SIG-M5 treated with dmso at 0.1 percent for 504 hours (cell line): ENCODE data around the gene SLC13A3.

Source experiments
- DNase-seq: peaks from one replicate; lab custom pipeline; 2025; ENCODE audit not compliant: unreplicated experiment; lab: John Stamatoyannopoulos, UW

SLC13A3 gene

GRCh38 chr20:46582648-46583047 lies 68.6 kb downstream of the SLC13A3 start:
- DNase-seq, result no peak

DNA sequence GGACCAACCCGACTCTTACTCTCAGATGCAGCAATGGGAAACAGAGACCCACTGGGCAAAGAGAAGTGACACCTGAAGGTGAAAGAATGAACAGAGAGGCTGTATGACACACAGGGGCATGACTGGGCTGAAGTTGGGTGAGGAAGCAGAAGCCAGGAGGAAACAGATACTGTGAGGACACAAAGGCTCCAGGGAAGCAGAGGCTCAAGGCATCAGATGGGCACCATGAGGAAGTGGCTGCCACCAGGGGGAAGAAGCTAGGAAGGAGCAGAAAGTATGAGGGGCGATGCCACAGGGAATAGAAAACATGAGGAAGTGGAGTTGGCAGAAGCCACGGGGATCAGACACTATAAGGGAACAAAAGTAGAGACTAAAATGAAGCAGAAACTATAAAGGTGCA lies 69.9 kb downstream of the SLC13A3 start:
- no peak for DNase-seq

GRCh38 chr20:46580613-46581205 lies 70.5 kb downstream of the SLC13A3 start:
- DNase-seq, result no peak

- no peak for DNase-seq
Measured at GRCh38 chr20:46578745-46579144, 72.5 kb downstream of the SLC13A3 start.

GRCh38 chr20:46576774-46577395 lies 74.4 kb downstream of the SLC13A3 start:
- DNase-seq, result no peak

DNA sequence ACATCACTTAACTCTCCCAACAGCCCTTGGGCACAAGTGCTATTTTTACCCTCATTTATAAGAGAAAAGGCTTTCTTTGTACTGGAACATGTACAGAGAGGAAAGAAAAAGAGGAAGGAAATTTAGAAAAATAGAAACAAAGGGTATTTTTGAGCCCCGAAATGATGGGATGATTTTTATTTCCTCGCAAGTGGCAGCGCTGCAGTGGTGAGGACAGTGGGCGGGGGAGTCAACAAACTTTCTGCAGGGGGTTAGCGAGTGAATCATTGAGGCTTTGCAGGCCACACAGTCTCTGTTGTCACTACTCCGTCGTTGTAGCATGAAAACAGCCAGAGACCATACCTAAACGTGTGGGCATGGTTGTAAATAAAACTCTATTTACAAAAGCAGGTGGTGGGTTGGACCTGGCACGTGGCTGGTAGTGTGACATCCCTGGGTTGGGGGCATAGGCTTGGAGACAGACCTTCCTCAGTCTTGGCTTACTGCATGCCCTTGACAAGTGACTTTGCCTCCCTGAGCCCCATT lies 75.3 kb downstream of the SLC13A3 start:
- DNase-seq, result peak; percentile 57

- no peak for DNase-seq
Measured at GRCh38 chr20:46575394-46575793, 75.9 kb downstream of the SLC13A3 start.

GRCh38 chr20:46573788-46574584 lies 77.3 kb downstream of the SLC13A3 start:
- DNase-seq, result no peak

DNA sequence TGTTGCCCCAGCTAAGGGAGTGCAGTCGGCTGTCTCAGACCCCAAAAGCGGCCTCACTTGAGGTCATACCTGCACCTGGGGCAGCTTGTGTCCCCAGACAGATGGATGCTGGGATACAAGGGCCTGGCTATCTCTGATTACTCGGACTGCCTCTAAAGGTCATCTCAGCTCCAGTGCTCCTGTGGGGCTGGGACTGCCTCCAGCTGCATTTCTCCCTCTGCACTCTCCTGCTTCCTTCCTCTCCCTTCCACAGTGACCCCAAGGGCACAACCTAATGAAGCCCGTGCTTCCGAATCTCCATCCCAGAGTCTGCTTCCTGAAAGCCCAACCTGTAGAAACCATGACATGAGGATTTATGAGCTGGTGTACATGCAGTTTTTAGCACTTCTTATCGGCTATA lies 78.0 kb downstream of the SLC13A3 start:
- no peak for DNase-seq

DNA sequence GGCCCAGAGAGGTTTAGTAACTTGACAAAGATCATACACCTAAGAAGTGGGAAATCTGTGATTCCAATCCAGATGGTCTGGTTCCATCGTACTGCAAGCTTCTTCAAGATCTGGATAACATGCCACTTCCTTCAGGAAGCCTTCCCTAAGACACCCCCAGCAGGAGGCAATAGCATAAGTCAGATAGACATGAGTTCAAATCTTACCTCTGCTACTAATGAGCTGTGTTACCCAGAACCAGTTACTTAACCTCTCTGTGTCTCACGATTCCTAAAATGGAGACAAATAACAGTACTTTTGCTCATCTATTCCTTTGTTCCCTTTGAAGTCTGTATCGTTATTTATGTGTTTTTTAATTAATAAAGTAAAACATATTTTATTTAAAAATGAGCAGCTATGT lies 78.5 kb downstream of the SLC13A3 start:
- DNase-seq, result no peak

DNA sequence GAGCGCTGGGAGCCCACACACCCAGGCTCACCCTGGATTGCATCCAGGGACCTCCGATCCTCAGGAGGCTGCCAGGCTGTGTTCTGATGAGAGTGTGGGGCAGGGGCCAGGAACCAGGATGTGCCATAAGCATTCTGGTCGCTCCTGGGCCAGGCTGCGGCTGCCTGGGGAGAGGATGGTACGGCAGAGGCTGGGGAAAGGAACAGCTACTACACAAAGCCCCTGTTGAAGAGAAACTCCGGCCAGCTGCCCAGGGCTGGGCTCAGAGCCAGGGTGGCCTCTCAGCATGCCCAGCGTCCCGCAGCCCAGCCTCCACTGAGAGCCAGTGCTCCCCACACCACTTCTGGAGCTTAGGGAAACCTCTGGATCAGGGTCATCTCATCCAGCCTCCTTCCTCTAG lies 79.1 kb downstream of the SLC13A3 start:
- no peak for DNase-seq

- DNase-seq, result no peak
Measured at GRCh38 chr20:46571418-46571817, 79.8 kb downstream of the SLC13A3 start.

DNA sequence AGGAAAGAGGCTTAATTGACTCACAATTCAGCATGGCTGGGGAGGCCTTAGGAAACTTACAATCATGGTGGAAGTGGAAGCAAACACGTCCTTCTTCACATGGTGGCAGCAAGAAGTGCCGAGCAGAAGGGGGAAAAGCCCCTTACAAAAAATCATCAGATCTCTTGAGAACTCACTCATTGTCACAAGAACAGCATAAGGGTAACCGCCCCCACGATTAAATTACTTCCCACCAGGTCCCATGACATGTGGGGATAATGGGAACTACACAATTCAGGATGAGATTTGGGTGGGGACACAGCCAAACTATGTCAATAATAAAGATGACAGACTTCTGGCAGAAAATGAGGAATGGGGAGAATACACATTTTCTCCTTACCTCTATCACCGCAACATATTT lies 80.3 kb downstream of the SLC13A3 start:
- DNase-seq, result no peak

GRCh38 chr20:46569961-46570360 lies 81.3 kb downstream of the SLC13A3 start:
- no peak for DNase-seq

- no peak for DNase-seq
Measured at GRCh38 chr20:46568570-46569129, 82.6 kb downstream of the SLC13A3 start.

DNA sequence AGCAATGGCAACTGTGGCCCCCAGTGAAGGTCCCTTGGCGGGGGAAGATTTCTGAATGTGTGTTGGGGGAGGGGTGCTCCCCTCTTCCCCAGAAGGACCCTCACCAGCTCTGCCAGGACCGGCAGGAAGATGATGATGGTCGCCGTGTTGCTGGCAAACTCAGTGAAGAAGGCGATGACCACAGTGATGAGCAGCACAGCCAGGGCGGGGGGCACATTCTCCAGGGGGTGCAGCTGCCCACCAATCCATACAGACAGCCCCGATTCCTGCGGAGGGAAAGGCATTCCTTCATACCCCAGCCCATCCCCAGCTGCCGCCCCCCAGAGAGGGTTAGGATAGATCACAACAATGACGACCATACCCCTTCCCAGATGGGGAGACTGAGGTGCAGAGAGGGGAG lies 85.1 kb downstream of the SLC13A3 start:
- no peak for DNase-seq

- no peak for DNase-seq
Measured at GRCh38 chr20:46564241-46564957, 86.9 kb downstream of the SLC13A3 start.

GRCh38 chr20:46563860-46564221 lies 87.4 kb downstream of the SLC13A3 start:
- DNase-seq, result no peak

GRCh38 chr20:46563170-46563859 lies 87.9 kb downstream of the SLC13A3 start:
- no peak for DNase-seq

DNA sequence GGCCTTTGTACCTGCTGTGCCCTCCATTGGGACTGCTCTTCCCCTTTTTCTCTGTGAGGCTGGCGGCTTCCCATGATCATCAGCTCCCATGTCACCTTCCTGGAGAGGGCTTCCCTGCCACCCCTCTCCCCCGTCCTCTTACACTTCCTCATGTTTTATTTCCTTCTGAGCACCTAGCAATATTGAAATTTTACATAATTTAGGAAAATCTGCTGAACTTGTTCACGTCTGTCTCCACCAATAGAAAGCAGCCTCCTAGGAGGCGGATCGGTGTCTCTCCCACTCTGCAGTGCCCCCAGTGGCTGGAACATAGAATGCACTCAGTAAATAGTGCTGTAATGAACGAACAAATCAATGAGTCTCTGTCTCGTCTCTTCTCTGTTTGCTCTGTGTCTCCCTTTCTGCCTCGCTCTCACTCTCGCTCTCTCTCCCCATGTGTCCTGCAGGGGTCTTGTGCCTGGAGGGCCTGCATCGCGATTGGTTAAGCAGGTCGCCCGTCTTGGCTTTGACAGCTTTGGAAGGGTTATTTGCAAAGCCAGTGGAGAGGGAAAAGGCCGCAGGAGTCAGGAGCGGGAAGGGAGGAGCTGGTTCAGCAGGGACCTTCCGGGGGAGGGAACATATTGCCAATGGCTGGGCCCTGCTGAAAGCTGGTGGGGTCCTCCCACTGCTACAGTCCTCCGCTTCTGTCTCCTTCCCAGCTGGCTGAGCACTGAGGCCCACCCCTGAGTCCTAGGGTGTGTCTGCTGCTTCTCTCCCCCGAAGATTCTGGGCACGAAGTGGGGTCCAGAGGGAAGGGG lies 88.7 kb downstream of the SLC13A3 start:
- peak; percentile 70 for DNase-seq
